ENCODE data around the gene TADA2B.

- no peak for TF ChIP-seq CTCF (IDR thresholded peaks at IDR 0.05 in 2 of 3, conservative IDR thresholded peaks at IDR 0.05 in 1 of 3; ENCODE audit: control insufficient read depth in 2 of 3, extremely low read depth in 1 of 3, insufficient read depth in 1 of 3, low read depth in 3 of 3, low read length in 3 of 3)
- TF ChIP-seq EZH2 (IDR thresholded peaks at IDR 0.05; ENCODE audit: borderline replicate concordance, control insufficient read depth, low read depth, low read length), result no peak
- TF ChIP-seq RB1 (IDR thresholded peaks at IDR 0.05; ENCODE audit: borderline replicate concordance), result no peak
- TF ChIP-seq POLR2AphosphoS5 (IDR thresholded peaks at IDR 0.05; ENCODE audit: low read length), result no peak
- no peak for TF ChIP-seq E2F8 (IDR thresholded peaks at IDR 0.05; ENCODE audit: low read depth, partially characterized antibody)
- no peak for TF ChIP-seq CHD4 (IDR thresholded peaks at IDR 0.05)
- no peak for TF ChIP-seq BHLHE40 (IDR thresholded peaks at IDR 0.05; ENCODE audit: borderline replicate concordance in 1 of 2, low read depth in 2 of 2, low read length in 1 of 2)
- TF ChIP-seq SMC3 (IDR thresholded peaks at IDR 0.05; ENCODE audit: borderline replicate concordance, low read length), result no peak
- TF ChIP-seq TAF1 (IDR thresholded peaks at IDR 0.05; ENCODE audit: borderline replicate concordance, low read depth, low read length), result no peak
- TF ChIP-seq NRF1 (conservative IDR thresholded peaks at IDR 0.05; ENCODE audit: low read depth, low read length), result no peak
These were observed 12.2 kb downstream of the TADA2B start for GRCh38 chr4:7055111-7055989.

Data from GM12878 (cell line).